Transverse colon (tissue), 3 donors: ENCODE data around the gene SLC7A10.

Experiments used
- EP300 ChIP-seq: sonication (generic); formaldehyde crosslinking; IDR thresholded peaks from one replicate; pipeline ENCODE4 v1.6.1; 2017; ENCODE audit warnings: antibody characterized with exemption, low read depth
- POLR2A ChIP-seq: fragments of 450-650 bp; IDR thresholded peaks from one replicate; pipeline ENCODE4 v1.6.1; 2016; ENCODE audit warnings: antibody characterized with exemption, mild to moderate bottlenecking, moderate library complexity
- TF ChIP-seq, protein P1 (sequence below), 5 experiments: fragments of 200-600 bp in 3 of 5; fragments of 450-650 bp in 2 of 5; sonication (generic) in 3 of 5; IDR thresholded peaks; 1 replicate in 2 of 5; 2 replicates in 3 of 5; pipeline ENCODE4 v1.5.1; 2016 to 2017; ENCODE audit warnings: antibody characterized with exemption in 5 of 5, inconsistent platforms in 3 of 5, mild to moderate bottlenecking in 2 of 5, moderate library complexity in 1 of 5

DNA sequence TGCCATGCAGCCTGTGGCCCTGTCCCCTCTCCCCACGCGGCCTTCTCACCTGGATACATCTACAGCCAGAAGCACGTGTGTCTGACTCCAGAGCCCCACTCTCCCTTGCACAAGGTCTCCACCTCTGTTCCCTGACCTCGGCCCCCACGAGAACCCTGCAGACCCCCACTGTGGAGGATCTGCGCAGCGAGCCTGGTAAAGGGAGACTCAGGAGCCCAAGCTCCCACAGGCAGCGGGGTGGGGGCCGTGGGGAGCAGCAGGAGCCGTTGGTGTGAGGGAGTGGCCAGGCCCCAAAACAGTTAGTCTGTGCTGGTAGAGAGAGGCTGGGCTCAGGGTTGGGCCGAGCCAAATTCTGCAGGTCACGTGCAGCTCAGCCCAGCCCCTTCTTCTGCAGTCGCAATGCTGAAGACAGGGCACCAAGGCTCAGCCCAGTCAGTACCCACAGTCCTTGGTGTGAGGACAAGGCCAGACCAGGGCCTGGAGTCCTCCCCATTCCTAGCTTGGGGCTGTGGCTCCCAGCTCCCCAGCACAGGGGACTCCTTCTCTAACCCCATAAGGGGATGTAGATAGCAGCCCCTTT is 28.7 kb upstream of the SLC7A10 start:
- TF ChIP-seq POLR2A = no peak
- TF ChIP-seq, protein P1, sequence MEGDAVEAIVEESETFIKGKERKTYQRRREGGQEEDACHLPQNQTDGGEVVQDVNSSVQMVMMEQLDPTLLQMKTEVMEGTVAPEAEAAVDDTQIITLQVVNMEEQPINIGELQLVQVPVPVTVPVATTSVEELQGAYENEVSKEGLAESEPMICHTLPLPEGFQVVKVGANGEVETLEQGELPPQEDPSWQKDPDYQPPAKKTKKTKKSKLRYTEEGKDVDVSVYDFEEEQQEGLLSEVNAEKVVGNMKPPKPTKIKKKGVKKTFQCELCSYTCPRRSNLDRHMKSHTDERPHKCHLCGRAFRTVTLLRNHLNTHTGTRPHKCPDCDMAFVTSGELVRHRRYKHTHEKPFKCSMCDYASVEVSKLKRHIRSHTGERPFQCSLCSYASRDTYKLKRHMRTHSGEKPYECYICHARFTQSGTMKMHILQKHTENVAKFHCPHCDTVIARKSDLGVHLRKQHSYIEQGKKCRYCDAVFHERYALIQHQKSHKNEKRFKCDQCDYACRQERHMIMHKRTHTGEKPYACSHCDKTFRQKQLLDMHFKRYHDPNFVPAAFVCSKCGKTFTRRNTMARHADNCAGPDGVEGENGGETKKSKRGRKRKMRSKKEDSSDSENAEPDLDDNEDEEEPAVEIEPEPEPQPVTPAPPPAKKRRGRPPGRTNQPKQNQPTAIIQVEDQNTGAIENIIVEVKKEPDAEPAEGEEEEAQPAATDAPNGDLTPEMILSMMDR (IDR thresholded peaks at IDR 0.05) = no peak
- TF ChIP-seq EP300 = no peak
